Ishikawa (cell line): ENCODE data around the gene APOBEC4.

Source experiments
- CEBPB ChIP-seq: IDR thresholded peaks from 2 replicates; pipeline ENCODE4 v1.6.1; 2012
- REST ChIP-seq: IDR thresholded peaks from 2 replicates; pipeline ENCODE4 v1.6.1; 2012; ENCODE audit warnings: low read depth, mild to moderate bottlenecking
- TF ChIP-seq, protein P1 (sequence below): IDR thresholded peaks from 2 replicates; pipeline ENCODE4 v1.6.1; 2012

DNA sequence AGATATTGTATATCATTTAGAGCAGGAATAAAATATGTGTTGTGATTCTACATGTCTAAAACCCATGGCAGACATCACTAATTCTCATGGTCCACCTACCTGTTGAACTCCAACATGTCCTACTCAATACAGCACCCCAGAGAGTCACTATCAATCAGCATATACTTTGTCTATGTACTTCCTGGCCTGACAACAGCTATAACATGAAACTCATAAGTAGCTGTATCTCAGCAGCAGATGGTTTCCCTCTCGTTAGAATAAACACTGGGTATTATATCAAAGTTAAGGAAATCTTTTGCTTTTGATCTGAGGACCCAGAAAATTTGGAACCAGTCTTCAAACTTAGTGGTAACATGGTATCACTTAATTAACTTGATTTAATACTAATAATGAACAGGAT lies 33.3 kb downstream of the APOBEC4 start:
- TF ChIP-seq REST, result no peak
- TF ChIP-seq, protein P1, sequence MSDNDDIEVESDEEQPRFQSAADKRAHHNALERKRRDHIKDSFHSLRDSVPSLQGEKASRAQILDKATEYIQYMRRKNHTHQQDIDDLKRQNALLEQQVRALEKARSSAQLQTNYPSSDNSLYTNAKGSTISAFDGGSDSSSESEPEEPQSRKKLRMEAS, result no peak
- no peak for TF ChIP-seq CEBPB
